ENCODE results near the gene NTM.

- TF ChIP-seq POLR2AphosphoS5 (IDR thresholded peaks at IDR 0.05; ENCODE audit: low read depth) (no peak), CTCF (IDR thresholded peaks at IDR 0.05; ENCODE audit: insufficient read depth, low read length) (no peak)
Measured at GRCh38 chr11:131642756-131643531, 272.5 kb downstream of the NTM start.
